MM.1S (cell line): ENCODE data around the gene IRX5.

Source experiments
- DNase-seq: peaks from one replicate; pipeline ENCODE4 v3.0.0-alpha.2; 2015
- H2AFZ ChIP-seq: fragments of 300-600 bp; sonication (generic); 2 replicates; pipeline ENCODE4 v1.6.0; 2016; ENCODE audit warnings: antibody characterized with exemption, low read length
- H3F3A ChIP-seq: fragments of 300-600 bp; sonication (generic); 2 replicates; pipeline ENCODE4 v1.6.1; 2016; ENCODE audit warnings: mild to moderate bottlenecking, antibody characterized with exemption, low read length, moderate library complexity, mixed read lengths; ENCODE audit not compliant: insufficient read depth
- H3K27ac ChIP-seq: fragments of 300-600 bp; sonication (generic); 2 replicates; pipeline ENCODE4 v1.5.1; 2016; ENCODE audit warnings: mild to moderate bottlenecking, low read length
- H3K27me3 ChIP-seq: fragments of 300-600 bp; sonication (generic); replicated peaks from 2 replicates; pipeline ENCODE4 v1.6.0; 2016; ENCODE audit warnings: low read length; ENCODE audit not compliant: insufficient read depth
- H3K36me3 ChIP-seq: fragments of 300-600 bp; sonication (generic); replicated peaks from 2 replicates; pipeline ENCODE4 v1.6.1; 2016; ENCODE audit warnings: mild to moderate bottlenecking, low read length, mixed read lengths; ENCODE audit not compliant: insufficient read depth
- H3K4me1 ChIP-seq: fragments of 300-600 bp; sonication (generic); 2 replicates; pipeline ENCODE4 v1.6.1; 2016; ENCODE audit warnings: low read length, mixed read lengths
- H3K4me2 ChIP-seq: fragments of 300-600 bp; sonication (generic); 2 replicates; pipeline ENCODE4 v1.6.0; 2016; ENCODE audit warnings: low read depth, low read length
- H3K4me3 ChIP-seq: fragments of 300-600 bp; sonication (generic); 2 replicates; pipeline ENCODE4 v1.5.1; 2016; ENCODE audit warnings: low read length, mixed read lengths
- H3K79me2 ChIP-seq: fragments of 300-600 bp; sonication (generic); 2 replicates; pipeline ENCODE4 v1.6.1; 2016; ENCODE audit warnings: mixed run types, low read length, mixed read lengths
- H3K9ac ChIP-seq: fragments of 300-600 bp; sonication (generic); 2 replicates; pipeline ENCODE4 v1.6.1; 2016; ENCODE audit warnings: low read length, mixed read lengths
- H3K9me2 ChIP-seq: fragments of 300-600 bp; sonication (generic); replicated peaks from 2 replicates; pipeline ENCODE4 v1.6.1; 2016; ENCODE audit warnings: mild to moderate bottlenecking, low read length, mixed read lengths; ENCODE audit not compliant: insufficient read depth
- H3K9me3 ChIP-seq: fragments of 300-600 bp; sonication (generic); replicated peaks from 2 replicates; pipeline ENCODE4 v1.6.1; 2016; ENCODE audit warnings: mild to moderate bottlenecking, low read length, mixed read lengths; ENCODE audit not compliant: insufficient read depth
- H4K20me1 ChIP-seq: fragments of 300-600 bp; sonication (generic); 2 replicates; pipeline ENCODE4 v1.6.1; 2016; ENCODE audit warnings: mild to moderate bottlenecking, low read length, moderate library complexity, mixed read lengths; ENCODE audit not compliant: insufficient read depth
- CTCF ChIP-seq: fragments of 300-600 bp; sonication (generic); IDR thresholded peaks from 2 replicates; pipeline ENCODE4 v1.5.1; 2016; ENCODE audit warnings: antibody characterized with exemption, low read length, mixed read lengths
- EZH2 ChIP-seq: fragments of 300-600 bp; sonication (generic); optimal IDR thresholded peaks from 2 replicates; pipeline ENCODE3; 2017; ENCODE audit warnings: low read depth, mild to moderate bottlenecking, antibody characterized with exemption, low read length, mixed read lengths
- EZH2phosphoT487 ChIP-seq: fragments of 300-600 bp; sonication (generic); IDR thresholded peaks from 2 replicates; pipeline ENCODE4 v1.6.1; 2018; ENCODE audit warnings: antibody characterized with exemption, low read length

Gene IRX5

GRCh38 chr16:54934481-54935265, 4.0 kb downstream of the IRX5 start:
- H3K27me3 ChIP-seq, result no peaks in the 10 kb centered on the region
- H3K4me3 ChIP-seq, result no peak overlapping the region
- no peaks in the 10 kb centered on the region for H3K9me2 ChIP-seq
- peaks cover 11% of the 10 kb centered on the region for H3F3A ChIP-seq
- no peak overlapping the region for H3K27ac ChIP-seq
- H3K4me2 ChIP-seq, result no peak overlapping the region
- no peaks in the 10 kb centered on the region for H3K9me3 ChIP-seq
- peaks cover 13% of the 10 kb centered on the region for H3K79me2 ChIP-seq
- H4K20me1 ChIP-seq, result no peaks in the 10 kb centered on the region
- no peaks in the 10 kb centered on the region for H3K36me3 ChIP-seq
- no peak overlapping the region for H2AFZ ChIP-seq
- no peaks in the 10 kb centered on the region for H3K4me1 ChIP-seq
- TF ChIP-seq EZH2 (no peak), CTCF (no peak), EZH2phosphoT487 (no peak)
- no peak overlapping the region for H3K9ac ChIP-seq
- DNase-seq, result no peak

GRCh38 chr16:54935266-54935968, 4.8 kb downstream of the IRX5 start:
- no peak overlapping the region for H3K9ac ChIP-seq

GRCh38 chr16:54936201-54936978, 5.7 kb downstream of the IRX5 start:
- Histone ChIP-seq H3K4me1 (no peaks in the 10 kb centered on the region), H3F3A (no peaks in the 10 kb centered on the region), H2AFZ (no peak overlapping the region), H3K27ac (no peak overlapping the region), H3K9me3 (no peaks in the 10 kb centered on the region), H3K36me3 (no peaks in the 10 kb centered on the region), H4K20me1 (no peaks in the 10 kb centered on the region), H3K27me3 (no peaks in the 10 kb centered on the region), H3K9ac (no peak overlapping the region), H3K4me3 (no peak overlapping the region), H3K4me2 (no peak overlapping the region), H3K9me2 (no peaks in the 10 kb centered on the region), H3K79me2 (peaks cover 12% of the 10 kb centered on the region)
- TF ChIP-seq EZH2phosphoT487, result no peak
- TF ChIP-seq EZH2, result no peak
- no peak for TF ChIP-seq CTCF
- DNase-seq, result no peak

More at GRCh38 chr16:54935266-54935968, 4.8 kb downstream of the IRX5 start:
- Histone ChIP-seq H3K9me3 (no peaks in the 10 kb centered on the region), H3K4me3 (no peak overlapping the region), H3F3A (0 out of 2 replicates have a peak, but pooled peaks cover 4% of the 10 kb centered on the region), H3K27ac (no peak overlapping the region), H3K4me2 (no peak overlapping the region), H2AFZ (no peak overlapping the region), H3K36me3 (no peaks in the 10 kb centered on the region), H3K9me2 (no peaks in the 10 kb centered on the region), H4K20me1 (no peaks in the 10 kb centered on the region), H3K79me2 (peaks cover 13% of the 10 kb centered on the region), H3K4me1 (no peaks in the 10 kb centered on the region), H3K27me3 (no peaks in the 10 kb centered on the region)
- TF ChIP-seq EZH2phosphoT487, result no peak
- no peak for DNase-seq
